GM12878 (cell line): ENCODE measurements around the gene MS4A1. TPM values are rescaled to one million over a fixed set of nuclear protein-coding genes. Genes with fewer than 3 reads are reported as not detected.

Source experiments
- ATAC-seq: fragments of 200-7000 bp; cut with Tn5 transposase; 3 replicates; pipeline ENCODE4 v1.9.1; 2020; ENCODE audit warnings: mild to moderate bottlenecking, moderate library complexity
- BruUV-seq: library from RNA; stranded (reverse); fragments of 400-500 nt; replicated peaks from 2 replicates; lab custom pipeline; 2021; lab: Mats Ljungman, UMichigan
- CTCF ChIA-PET: fragments of 300-600 bp; sonication (Branson Sonifier 250); formaldehyde crosslinking; extraction: SDS; loops from one replicate; lab custom pipeline; 2021; ENCODE audit warnings: inconsistent platforms; lab: Yijun Ruan, JAX
- POLR2A ChIA-PET: fragments of 350-600 bp; formaldehyde crosslinking; extraction: SDS; loops from one replicate; lab custom pipeline; 2021; ENCODE audit warnings: inconsistent platforms; lab: Charles Lee
- RAD21 ChIA-PET: fragments of 300-600 bp; sonication (Branson Sonifier 250); formaldehyde crosslinking; loops from one replicate; lab custom pipeline; 2023; ENCODE audit warnings: antibody characterized with exemption; ENCODE audit not compliant: unreplicated experiment; lab: Charles Lee
- SMC1A ChIA-PET: fragments of 300-600 bp; sonication (Branson Sonifier 250); formaldehyde crosslinking; loops from one replicate; lab custom pipeline; 2023; ENCODE audit not compliant: unreplicated experiment, uncharacterized antibody; lab: Charles Lee
- DNase-seq: peaks from one replicate; pipeline ENCODE4 v3.0.0-alpha.2; 2011; ENCODE audit warnings: low read depth, low spot score
- FAIRE-seq: peaks from 3 replicates; lab custom pipeline; 2011; peaks lifted over from hg19 to GRCh38; lab: Jason Lieb, UNC
- H2AFZ ChIP-seq: 2 replicates; pipeline ENCODE4 v1.6.0; 2011; ENCODE audit warnings: low read depth, low read length, control low read depth; ENCODE audit not compliant: control insufficient read depth
- H3K27ac ChIP-seq: 2 replicates; pipeline ENCODE4 v1.5.1; 2011; ENCODE audit warnings: control low read depth; ENCODE audit not compliant: control insufficient read depth, insufficient read depth
- H3K27me3 ChIP-seq, 2 experiments: replicated peaks in 1 of 2; 2 replicates each; pipeline versions ENCODE4 v1.6.0 to v1.6.1; 2011; ENCODE audit warnings: low read length in 1 of 2; ENCODE audit not compliant: control insufficient read depth in 2 of 2, insufficient read depth in 2 of 2
- H3K36me3 ChIP-seq, 2 experiments: 2 replicates each; pipeline ENCODE4 v1.5.1; 2011; ENCODE audit warnings: low read length in 1 of 2; ENCODE audit not compliant: control insufficient read depth in 2 of 2, insufficient read depth in 2 of 2
- H3K4me1 ChIP-seq: 2 replicates; pipeline ENCODE4 v1.6.1; 2011; ENCODE audit warnings: mild to moderate bottlenecking, low read length, moderate library complexity, mixed read lengths; ENCODE audit not compliant: control insufficient read depth, insufficient read depth
- H3K4me2 ChIP-seq: 2 replicates; pipeline ENCODE4 v1.6.0; 2011; ENCODE audit warnings: control low read depth; ENCODE audit not compliant: control insufficient read depth, insufficient read depth
- H3K4me3 ChIP-seq: fragments of 200-600 bp; sonication (generic); 2 replicates; pipeline ENCODE4 v1.5.1; 2016
- H3K79me2 ChIP-seq: 2 replicates; pipeline ENCODE4 v1.6.0; 2011; ENCODE audit warnings: low read length; ENCODE audit not compliant: control insufficient read depth, insufficient read depth
- H3K9ac ChIP-seq: 2 replicates; pipeline ENCODE4 v1.8.0; 2011; ENCODE audit warnings: low read length, control low read depth, mixed read lengths; ENCODE audit not compliant: control insufficient read depth, insufficient read depth
- H3K9me3 ChIP-seq: replicated peaks from 3 replicates; pipeline ENCODE4 v1.5.1; 2011; ENCODE audit warnings: mild to moderate bottlenecking, low read length; ENCODE audit not compliant: control insufficient read depth, insufficient read depth
- H4K20me1 ChIP-seq: 2 replicates; pipeline ENCODE4 v1.6.0; 2011; ENCODE audit not compliant: control insufficient read depth, insufficient read depth
- ASH2L ChIP-seq: fragments of 300-600, 200-600 bp; sonication (generic); IDR thresholded peaks from 2 replicates; pipeline ENCODE4 v1.6.1; 2017; ENCODE audit warnings: low read depth, mild to moderate bottlenecking, borderline replicate concordance
- CREB1 ChIP-seq: IDR thresholded peaks from 2 replicates; pipeline ENCODE4 v1.6.1; 2012; ENCODE audit warnings: low read depth, mild to moderate bottlenecking, inconsistent platforms
- DPF2 ChIP-seq: fragments of 450-650 bp; IDR thresholded peaks from 2 replicates; pipeline ENCODE4 v1.6.1; 2017; ENCODE audit warnings: mild to moderate bottlenecking
- EP300 ChIP-seq, 2 experiments: fragments of 150-350 bp in 1 of 2; IDR thresholded peaks; 2 replicates each; pipeline ENCODE4 v1.6.1; 2011 to 2012; ENCODE audit warnings: low read depth in 2 of 2, low read length in 2 of 2, borderline replicate concordance in 1 of 2, improper control_type of control experiment in 1 of 2, inconsistent platforms in 1 of 2; ENCODE audit not compliant: control insufficient read depth in 1 of 2
- EZH2 ChIP-seq: IDR thresholded peaks from 2 replicates; pipeline ENCODE4 v1.6.1; 2012; ENCODE audit warnings: low read depth, mild to moderate bottlenecking, control low read depth, inconsistent platforms, low read length, borderline replicate concordance; ENCODE audit not compliant: control insufficient read depth
- GABPA ChIP-seq: IDR thresholded peaks from 2 replicates; pipeline ENCODE4 v1.6.1; 2014; ENCODE audit warnings: antibody characterized with exemption, low read depth, mild to moderate bottlenecking, inconsistent platforms
- HDAC6 ChIP-seq: fragments of 200-600 bp; sonication (generic); IDR thresholded peaks from one replicate; pipeline ENCODE4 v1.8.0; 2017; ENCODE audit warnings: antibody characterized with exemption; ENCODE audit not compliant: unreplicated experiment
- JUND ChIP-seq: IDR thresholded peaks from 2 replicates; pipeline ENCODE4 v1.6.1; 2012; ENCODE audit warnings: low read depth, mild to moderate bottlenecking, low read length, improper control_type of control experiment, moderate library complexity
- MXI1 ChIP-seq: fragments of 150-350 bp; IDR thresholded peaks from 2 replicates; pipeline ENCODE4 v1.6.1; 2011; ENCODE audit warnings: low read depth, mild to moderate bottlenecking, inconsistent platforms, low read length, improper control_type of control experiment
- NBN ChIP-seq: fragments of 450-650 bp; IDR thresholded peaks from 2 replicates; pipeline ENCODE4 v1.6.1; 2016
- RBBP5 ChIP-seq: fragments of 200-600 bp; sonication (generic); conservative IDR thresholded peaks from 2 replicates; pipeline ENCODE4 v1.6.1; 2016
- SRF ChIP-seq, 2 experiments: IDR thresholded peaks; 2 replicates each; pipeline ENCODE4 v1.6.1; 2011; ENCODE audit warnings: low read depth in 2 of 2, low read length in 2 of 2, mild to moderate bottlenecking in 1 of 2, moderate library complexity in 1 of 2
- TARDBP ChIP-seq: IDR thresholded peaks from 2 replicates; pipeline ENCODE4 v1.6.1; 2016; ENCODE audit warnings: borderline replicate concordance
- TCF7 ChIP-seq: IDR thresholded peaks from 2 replicates; pipeline ENCODE4 v1.6.1; 2014; ENCODE audit warnings: antibody characterized with exemption, borderline replicate concordance
- ZNF217 ChIP-seq: fragments of 450-650 bp; IDR thresholded peaks from 2 replicates; pipeline ENCODE4 v1.6.1; 2017; ENCODE audit warnings: antibody characterized with exemption, mild to moderate bottlenecking
- WGBS: methylation state at CpG from one replicate; pipeline ENCODE4 v1.1.6; 2016; ENCODE audit warnings: low lambda C conversion rate; ENCODE audit not compliant: insufficient replicate concordance, insufficient coverage; ENCODE audit errors: missing lambda C conversion rate; 5-methylcytosine and 5-hydroxymethylcytosine counted together
- in situ Hi-C: fragments of 300-500 bp; cut with MboI; formaldehyde crosslinking; loops from 9 replicates; pipeline ENCODE4 v1.14.3; 2018; ENCODE audit warnings: mixed read lengths
- intact Hi-C: fragments of 100-400 bp; cut with micrococcal nuclease; formaldehyde crosslinking; loops from one replicate; pipeline ENCODE4 v1.14.2; 2022; ENCODE audit not compliant: unreplicated experiment
- polyA plus RNA-seq, 11 experiments: library from polyadenylated mRNA; depleted of rRNA in 4 of 11; unstranded in 6 of 11; stranded (reverse) in 5 of 11; fragments of >200 nt; fragmentation: Nextera tagmentation in 4 of 11; fragmentation: Illumina TruSeq in 1 of 11; extraction: Ambion mirVana in 4 of 11; extraction: Trizol in 1 of 11; gene quantifications; 1 replicate in 1 of 11; 2 replicates in 10 of 11; pipeline versions ENCODE4 v1.2.1 to v1.2.3, GENCODE V29; 2011 to 2016; ENCODE audit warnings: inconsistent platforms in 2 of 11, missing spikeins in 2 of 11, low read depth in 1 of 11
- total RNA-seq, 4 experiments: library from RNA; depleted of rRNA in 3 of 4; stranded (reverse); fragments of >200 nt in 3 of 4; fragmentation: Illumina TruSeq in 1 of 4; extraction: Trizol in 1 of 4; gene quantifications; 2 replicates each; pipeline versions ENCODE4 v1.2.1 to v1.2.3, GENCODE V29; 2013 to 2021
- TF ChIP-seq, protein P1 (sequence below): IDR thresholded peaks from 2 replicates; pipeline ENCODE4 v1.6.1; 2012; ENCODE audit warnings: low read depth, low read length, improper control_type of control experiment
- TF ChIP-seq, protein P2 (sequence below): fragments of 450-650 bp; formaldehyde crosslinking; IDR thresholded peaks from 2 replicates; pipeline ENCODE4 v1.5.0; 2022; ENCODE audit warnings: mild to moderate bottlenecking, missing genetic modification characterization
- TF ChIP-seq, protein P3 (sequence below): fragments of 450-650 bp; IDR thresholded peaks from 2 replicates; pipeline ENCODE4 v1.6.1; 2016; ENCODE audit warnings: mild to moderate bottlenecking
- TF ChIP-seq, protein P4 (sequence below): IDR thresholded peaks from 2 replicates; pipeline ENCODE4 v1.6.1; 2012; ENCODE audit warnings: low read length, inconsistent platforms

The MS4A1 gene
- total and polyA plus RNA-seq, 10 of the 15 experiments (the other 5 are each of a cell fraction or from before 2014, with no cell fraction given): 329 to 2,106 (median 687) TPM

DNA sequence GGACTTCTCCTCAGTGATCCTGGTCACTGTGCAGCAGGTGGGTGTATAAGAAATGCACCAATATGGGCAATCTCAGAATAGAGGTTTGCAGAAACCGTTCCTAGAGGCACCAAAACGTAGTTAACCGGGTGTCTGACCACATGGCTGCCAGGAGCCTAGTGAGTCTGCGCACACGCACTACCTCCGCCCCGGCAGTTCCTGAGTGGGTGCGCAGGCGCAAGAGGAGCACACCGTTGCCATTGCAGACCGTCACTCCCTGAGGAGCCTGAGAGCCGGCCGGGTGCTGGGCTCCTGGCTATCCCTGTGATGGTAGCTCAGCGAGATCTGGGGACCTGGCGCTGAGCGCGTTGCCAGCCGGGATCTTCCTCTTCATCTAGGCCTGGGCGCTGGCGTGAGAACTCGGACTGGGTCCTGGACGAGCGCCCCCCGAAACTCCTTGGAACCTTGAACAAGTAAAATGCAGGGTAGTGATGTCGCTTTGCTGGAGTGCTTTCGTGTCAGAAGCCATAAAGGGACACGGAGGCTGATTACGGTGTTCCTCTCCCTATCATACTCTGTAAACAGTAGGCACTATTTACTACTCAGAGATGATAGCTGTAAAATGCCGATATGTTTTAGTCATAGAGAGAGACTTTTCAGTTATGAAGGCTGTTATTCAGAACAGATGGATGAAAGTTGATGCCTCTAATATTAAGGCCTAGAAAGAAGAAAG lies 59.7 kb downstream of the MS4A1 start, which contains the start of gene MS4A13:
Gene MS4A13 (plus strand): TSS at position 249 of the 712 bp plus-strand sequence. CDS start 2,692 bp downstream, outside the sequence.
- Histone ChIP-seq H3K36me3 (no peaks in the 10 kb centered on the region), H3K4me2 (no peak within 1 kb of the TSS), H4K20me1 (no peaks in the 10 kb centered on the region), H3K9me3 (no peaks in the 10 kb centered on the region; the same call in 2 of the 3 replicates), H3K4me3 (no peak within 1 kb of the TSS), H3K79me2 (no peaks in the 10 kb centered on the region), H2AFZ (no peak within 1 kb of the TSS), H3K27ac (no peak within 1 kb of the TSS), H3K4me1 (no peaks in the 10 kb centered on the region), H3K9ac (no peak within 1 kb of the TSS), H3K27me3 (no peaks in the 10 kb centered on the region; a peak in 1 of 4 replicates)
- in situ Hi-C loops (no loop called here), intact Hi-C loops (no loop called here)
- TF ChIP-seq ASH2L (no peak), DPF2 (no peak), NBN (no peak), ZNF217 (no peak), EP300 (IDR thresholded peaks at IDR 0.05; ENCODE audit: borderline replicate concordance in 1 of 2, control insufficient read depth in 1 of 2, low read depth in 2 of 2, low read length in 2 of 2) (no peak), SRF (IDR thresholded peaks at IDR 0.05; ENCODE audit: low read depth in 2 of 2, low read length in 2 of 2) (no peak), HDAC6 (no peak), RBBP5 (no peak), GABPA (no peak), JUND (no peak), TARDBP (no peak), CREB1 (no peak), MXI1 (no peak), TCF7 (no peak), EZH2 (no peak)
- TF ChIP-seq, protein P1, sequence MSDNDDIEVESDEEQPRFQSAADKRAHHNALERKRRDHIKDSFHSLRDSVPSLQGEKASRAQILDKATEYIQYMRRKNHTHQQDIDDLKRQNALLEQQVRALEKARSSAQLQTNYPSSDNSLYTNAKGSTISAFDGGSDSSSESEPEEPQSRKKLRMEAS: no peak
- TF ChIP-seq, protein P2, sequence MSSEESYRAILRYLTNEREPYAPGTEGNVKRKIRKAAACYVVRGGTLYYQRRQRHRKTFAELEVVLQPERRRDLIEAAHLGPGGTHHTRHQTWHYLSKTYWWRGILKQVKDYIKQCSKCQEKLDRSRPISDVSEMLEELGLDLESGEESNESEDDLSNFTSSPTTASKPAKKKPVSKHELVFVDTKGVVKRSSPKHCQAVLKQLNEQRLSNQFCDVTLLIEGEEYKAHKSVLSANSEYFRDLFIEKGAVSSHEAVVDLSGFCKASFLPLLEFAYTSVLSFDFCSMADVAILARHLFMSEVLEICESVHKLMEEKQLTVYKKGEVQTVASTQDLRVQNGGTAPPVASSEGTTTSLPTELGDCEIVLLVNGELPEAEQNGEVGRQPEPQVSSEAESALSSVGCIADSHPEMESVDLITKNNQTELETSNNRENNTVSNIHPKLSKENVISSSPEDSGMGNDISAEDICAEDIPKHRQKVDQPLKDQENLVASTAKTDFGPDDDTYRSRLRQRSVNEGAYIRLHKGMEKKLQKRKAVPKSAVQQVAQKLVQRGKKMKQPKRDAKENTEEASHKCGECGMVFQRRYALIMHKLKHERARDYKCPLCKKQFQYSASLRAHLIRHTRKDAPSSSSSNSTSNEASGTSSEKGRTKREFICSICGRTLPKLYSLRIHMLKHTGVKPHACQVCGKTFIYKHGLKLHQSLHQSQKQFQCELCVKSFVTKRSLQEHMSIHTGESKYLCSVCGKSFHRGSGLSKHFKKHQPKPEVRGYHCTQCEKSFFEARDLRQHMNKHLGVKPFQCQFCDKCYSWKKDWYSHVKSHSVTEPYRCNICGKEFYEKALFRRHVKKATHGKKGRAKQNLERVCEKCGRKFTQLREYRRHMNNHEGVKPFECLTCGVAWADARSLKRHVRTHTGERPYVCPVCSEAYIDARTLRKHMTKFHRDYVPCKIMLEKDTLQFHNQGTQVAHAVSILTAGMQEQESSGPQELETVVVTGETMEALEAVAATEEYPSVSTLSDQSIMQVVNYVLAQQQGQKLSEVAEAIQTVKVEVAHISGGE (CRISPR knock-in tag): no peak
- TF ChIP-seq, protein P3, sequence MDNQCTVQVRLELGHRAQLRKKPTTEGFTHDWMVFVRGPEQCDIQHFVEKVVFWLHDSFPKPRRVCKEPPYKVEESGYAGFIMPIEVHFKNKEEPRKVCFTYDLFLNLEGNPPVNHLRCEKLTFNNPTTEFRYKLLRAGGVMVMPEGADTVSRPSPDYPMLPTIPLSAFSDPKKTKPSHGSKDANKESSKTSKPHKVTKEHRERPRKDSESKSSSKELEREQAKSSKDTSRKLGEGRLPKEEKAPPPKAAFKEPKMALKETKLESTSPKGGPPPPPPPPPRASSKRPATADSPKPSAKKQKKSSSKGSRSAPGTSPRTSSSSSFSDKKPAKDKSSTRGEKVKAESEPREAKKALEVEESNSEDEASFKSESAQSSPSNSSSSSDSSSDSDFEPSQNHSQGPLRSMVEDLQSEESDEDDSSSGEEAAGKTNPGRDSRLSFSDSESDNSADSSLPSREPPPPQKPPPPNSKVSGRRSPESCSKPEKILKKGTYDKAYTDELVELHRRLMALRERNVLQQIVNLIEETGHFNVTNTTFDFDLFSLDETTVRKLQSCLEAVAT: no peak
- TF ChIP-seq, protein P4, sequence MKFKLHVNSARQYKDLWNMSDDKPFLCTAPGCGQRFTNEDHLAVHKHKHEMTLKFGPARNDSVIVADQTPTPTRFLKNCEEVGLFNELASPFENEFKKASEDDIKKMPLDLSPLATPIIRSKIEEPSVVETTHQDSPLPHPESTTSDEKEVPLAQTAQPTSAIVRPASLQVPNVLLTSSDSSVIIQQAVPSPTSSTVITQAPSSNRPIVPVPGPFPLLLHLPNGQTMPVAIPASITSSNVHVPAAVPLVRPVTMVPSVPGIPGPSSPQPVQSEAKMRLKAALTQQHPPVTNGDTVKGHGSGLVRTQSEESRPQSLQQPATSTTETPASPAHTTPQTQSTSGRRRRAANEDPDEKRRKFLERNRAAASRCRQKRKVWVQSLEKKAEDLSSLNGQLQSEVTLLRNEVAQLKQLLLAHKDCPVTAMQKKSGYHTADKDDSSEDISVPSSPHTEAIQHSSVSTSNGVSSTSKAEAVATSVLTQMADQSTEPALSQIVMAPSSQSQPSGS: no peak
- FAIRE-seq (no peak), ATAC-seq (no peak), DNase-seq (no peak)
- WGBS: 79% methylated on average over 29 of the region's 29 CpGs
- ChIA-PET CTCF (no interaction called here), SMC1A (interaction anchor here (1.2 kb wide), 1 partner anchor 10 kb away, joined by 3 read pairs; no protein-coding TSS in a partner anchor), RAD21 (no interaction called here), POLR2A (no interaction called here)
- BruUV-seq: no TSS peak
